Parathyroid adenoma (tissue), 2 donors: ENCODE results near the gene TMEM42.

ENCODE experiments used
- H2AFZ ChIP-seq: fragments of 300-600 bp; sonication (generic); one replicate; pipeline ENCODE4 v1.7.0; 2017; ENCODE audit warnings: antibody characterized with exemption, mild to moderate bottlenecking
- H3K27ac ChIP-seq: fragments of 300-600 bp; sonication (generic); one replicate; pipeline ENCODE4 v1.7.0; 2017
- H3K27me3 ChIP-seq: fragments of 300-600 bp; sonication (generic); one replicate; pipeline ENCODE4 v1.7.0; 2017; ENCODE audit warnings: low read length; ENCODE audit not compliant: control insufficient read depth, insufficient read depth
- H3K36me3 ChIP-seq: fragments of 300-600 bp; sonication (generic); one replicate; pipeline ENCODE4 v1.7.0; 2017; ENCODE audit warnings: low read length; ENCODE audit not compliant: control insufficient read depth, insufficient read depth
- H3K4me1 ChIP-seq: fragments of 300-600 bp; sonication (generic); one replicate; pipeline ENCODE4 v1.7.0; 2017; ENCODE audit warnings: control low read depth
- H3K4me2 ChIP-seq: fragments of 300-600 bp; sonication (generic); one replicate; pipeline ENCODE4 v1.7.0; 2017; ENCODE audit warnings: low read length
- H3K4me3 ChIP-seq: fragments of 300-600 bp; sonication (generic); one replicate; pipeline ENCODE4 v1.7.0; 2017; ENCODE audit warnings: low read depth, low read length
- H3K79me2 ChIP-seq: fragments of 300-600 bp; sonication (generic); one replicate; pipeline ENCODE4 v1.7.0; 2017; ENCODE audit warnings: control low read depth
- H3K9ac ChIP-seq: fragments of 300-600 bp; sonication (generic); one replicate; pipeline ENCODE4 v1.7.0; 2017; ENCODE audit warnings: mild to moderate bottlenecking
- H3K9me3 ChIP-seq: fragments of 300-600 bp; sonication (generic); one replicate; pipeline ENCODE4 v1.7.0; 2017; ENCODE audit warnings: low read length; ENCODE audit not compliant: control insufficient read depth
- TF ChIP-seq, protein P1 (sequence below): fragments of 300-600 bp; sonication (generic); IDR thresholded peaks from one replicate; pipeline ENCODE4 v1.7.0; 2017; ENCODE audit warnings: antibody characterized with exemption, mild to moderate bottlenecking
- donor health status: primary hyperparathyroidism.

The TMEM42 gene

DNA sequence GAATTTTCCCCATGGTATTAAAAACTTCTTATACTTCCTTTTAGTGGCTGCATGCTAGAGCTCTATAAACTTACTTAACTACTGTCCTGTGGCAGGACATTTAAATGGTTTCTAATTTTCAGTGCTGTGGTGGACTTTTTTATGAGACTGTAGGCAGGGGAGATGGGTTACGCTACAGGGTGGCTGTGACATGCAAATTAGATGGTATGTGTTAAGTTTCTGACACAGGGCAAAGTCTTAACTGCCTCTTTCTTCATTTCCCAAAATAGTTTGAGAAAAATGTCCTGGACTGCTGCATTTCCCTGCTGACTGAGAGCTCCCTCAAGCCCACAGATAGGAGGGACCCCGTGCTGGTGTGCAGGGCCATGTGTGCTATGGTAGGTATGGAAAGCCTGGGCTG lies 34.7 kb downstream of the TMEM42 start:
- Histone ChIP-seq H3K27me3 (no peaks in the 10 kb centered on the region), H3K79me2 (no peaks in the 10 kb centered on the region), H3K36me3 (no peaks in the 10 kb centered on the region), H3K4me3 (no peak overlapping the region), H3K4me2 (no peak overlapping the region), H2AFZ (no peak overlapping the region), H3K27ac (no peak overlapping the region), H3K9me3 (no peaks in the 10 kb centered on the region), H3K4me1 (no peaks in the 10 kb centered on the region), H3K9ac (no peak overlapping the region)
- TF ChIP-seq, protein P1, sequence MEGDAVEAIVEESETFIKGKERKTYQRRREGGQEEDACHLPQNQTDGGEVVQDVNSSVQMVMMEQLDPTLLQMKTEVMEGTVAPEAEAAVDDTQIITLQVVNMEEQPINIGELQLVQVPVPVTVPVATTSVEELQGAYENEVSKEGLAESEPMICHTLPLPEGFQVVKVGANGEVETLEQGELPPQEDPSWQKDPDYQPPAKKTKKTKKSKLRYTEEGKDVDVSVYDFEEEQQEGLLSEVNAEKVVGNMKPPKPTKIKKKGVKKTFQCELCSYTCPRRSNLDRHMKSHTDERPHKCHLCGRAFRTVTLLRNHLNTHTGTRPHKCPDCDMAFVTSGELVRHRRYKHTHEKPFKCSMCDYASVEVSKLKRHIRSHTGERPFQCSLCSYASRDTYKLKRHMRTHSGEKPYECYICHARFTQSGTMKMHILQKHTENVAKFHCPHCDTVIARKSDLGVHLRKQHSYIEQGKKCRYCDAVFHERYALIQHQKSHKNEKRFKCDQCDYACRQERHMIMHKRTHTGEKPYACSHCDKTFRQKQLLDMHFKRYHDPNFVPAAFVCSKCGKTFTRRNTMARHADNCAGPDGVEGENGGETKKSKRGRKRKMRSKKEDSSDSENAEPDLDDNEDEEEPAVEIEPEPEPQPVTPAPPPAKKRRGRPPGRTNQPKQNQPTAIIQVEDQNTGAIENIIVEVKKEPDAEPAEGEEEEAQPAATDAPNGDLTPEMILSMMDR: no peak

DNA sequence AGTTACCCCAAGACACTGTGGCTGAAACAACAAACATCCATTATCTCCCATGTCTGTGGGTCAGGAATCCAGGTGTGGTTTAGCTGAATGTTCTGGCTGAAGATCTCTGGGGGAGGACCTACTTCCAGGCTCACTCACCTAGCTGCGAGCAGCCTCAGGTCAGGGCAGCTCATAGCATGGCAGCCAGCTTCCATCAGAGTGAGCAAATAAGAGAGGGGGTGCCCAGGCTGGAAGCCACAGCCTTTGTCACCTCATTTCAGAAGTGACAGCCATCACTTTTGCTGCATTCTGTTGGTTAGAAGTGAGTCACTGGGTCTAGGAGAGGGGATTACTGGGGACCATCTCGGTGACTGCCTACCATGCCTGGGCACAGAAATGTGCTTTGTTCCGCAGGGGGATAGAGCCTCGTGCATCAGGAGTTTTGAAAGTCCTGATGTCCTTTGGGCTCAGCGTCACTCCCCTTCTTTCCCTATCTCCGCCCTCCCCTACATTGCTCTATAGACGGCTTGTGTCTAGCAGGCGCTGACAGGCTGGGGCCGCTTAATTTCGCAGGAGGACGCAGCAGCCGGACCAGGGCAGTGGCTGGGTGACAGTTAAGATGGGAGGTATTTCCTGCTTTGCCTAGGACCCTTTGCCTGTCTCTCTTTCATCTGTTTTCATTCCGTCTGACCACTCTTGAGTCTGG lies 38.1 kb downstream of the TMEM42 start:
- Histone ChIP-seq H2AFZ (no peak overlapping the region), H3K4me3 (no peak overlapping the region), H3K4me2 (no peak overlapping the region), H3K27ac (no peak overlapping the region), H3K9me3 (no peaks in the 10 kb centered on the region), H3K27me3 (no peaks in the 10 kb centered on the region), H3K9ac (no peak overlapping the region), H3K79me2 (no peaks in the 10 kb centered on the region), H3K4me1 (no peaks in the 10 kb centered on the region), H3K36me3 (no peaks in the 10 kb centered on the region)
- TF ChIP-seq, protein P1: no peak

DNA sequence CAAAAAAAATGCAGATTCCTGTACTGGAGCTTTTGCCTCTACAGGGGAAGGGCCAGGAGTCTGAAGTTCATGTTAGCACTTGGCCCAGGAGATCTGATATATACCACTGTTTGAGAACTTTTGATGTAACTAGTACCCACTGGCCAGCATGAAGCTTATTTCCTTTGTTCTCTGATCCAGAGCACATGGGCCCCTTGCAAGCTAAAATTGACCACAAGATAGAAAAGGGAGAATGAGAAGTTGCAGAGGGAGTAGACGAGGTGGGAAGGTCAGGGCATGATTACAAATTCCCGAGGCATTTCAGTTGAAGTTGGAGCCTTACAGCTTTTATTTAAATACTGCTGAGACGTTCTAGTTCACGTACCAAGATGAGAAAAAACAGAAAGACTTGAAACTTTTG lies 40.9 kb downstream of the TMEM42 start:
- Histone ChIP-seq H3K79me2 (no peaks in the 10 kb centered on the region), H3K4me1 (no peaks in the 10 kb centered on the region), H3K4me3 (no peak overlapping the region), H3K27ac (no peak overlapping the region), H3K27me3 (no peaks in the 10 kb centered on the region), H2AFZ (no peak overlapping the region), H3K9me3 (no peaks in the 10 kb centered on the region), H3K4me2 (no peak overlapping the region), H3K9ac (no peak overlapping the region), H3K36me3 (no peaks in the 10 kb centered on the region)
- TF ChIP-seq, protein P1: no peak

DNA sequence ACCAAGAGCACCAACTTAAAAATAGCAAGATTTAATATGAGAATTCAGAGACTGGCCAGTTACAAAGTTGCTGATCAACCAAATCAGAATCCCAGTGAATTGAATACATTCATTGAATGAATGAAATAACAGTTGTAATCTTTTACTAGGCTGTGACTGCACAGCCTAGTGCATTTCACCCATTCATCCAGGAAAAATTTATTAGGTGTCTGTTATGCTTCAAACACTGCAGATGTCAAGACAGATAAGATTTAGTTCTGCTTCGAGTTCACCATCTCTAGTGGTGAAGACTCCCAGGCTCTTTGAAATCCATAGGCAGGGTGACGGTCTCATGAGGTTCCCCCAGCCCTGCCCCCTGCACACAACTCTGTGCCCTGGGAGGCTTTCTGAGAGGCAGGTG lies 41.6 kb downstream of the TMEM42 start:
- no peaks in the 10 kb centered on the region for H3K9me3 ChIP-seq
- no peak overlapping the region for H3K9ac ChIP-seq
- TF ChIP-seq, protein P1: no peak
- no peaks in the 10 kb centered on the region for H3K79me2 ChIP-seq
- no peak overlapping the region for H2AFZ ChIP-seq
- H3K4me2 ChIP-seq: no peak overlapping the region
- H3K27ac ChIP-seq: no peak overlapping the region
- no peaks in the 10 kb centered on the region for H3K36me3 ChIP-seq
- no peaks in the 10 kb centered on the region for H3K27me3 ChIP-seq
- no peaks in the 10 kb centered on the region for H3K4me1 ChIP-seq
- H3K4me3 ChIP-seq: no peak overlapping the region

DNA sequence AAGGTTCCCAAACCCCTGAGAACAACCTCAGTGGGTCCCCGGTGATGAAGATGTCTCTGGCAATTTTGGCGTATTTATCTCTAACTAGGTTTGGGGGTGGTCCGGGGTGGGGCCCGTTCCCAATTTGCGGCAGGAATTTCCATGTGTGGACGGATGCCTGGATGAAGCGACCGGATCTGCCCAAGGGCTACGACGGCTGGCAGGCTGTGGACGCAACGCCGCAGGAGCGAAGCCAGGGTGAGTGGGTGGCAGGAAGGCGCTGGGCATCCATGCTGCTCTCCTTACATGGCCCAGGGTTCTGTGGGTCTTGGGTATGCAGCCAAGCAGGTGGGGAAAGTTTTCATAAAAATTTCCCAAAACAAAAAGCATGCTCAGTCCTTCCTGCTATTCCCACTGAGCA lies 42.0 kb downstream of the TMEM42 start:
- Histone ChIP-seq H3K27ac (no peak overlapping the region), H3K9me3 (no peaks in the 10 kb centered on the region), H3K4me3 (no peak overlapping the region), H3K9ac (no peak overlapping the region), H3K79me2 (no peaks in the 10 kb centered on the region), H3K4me1 (peaks cover 1% of the 10 kb centered on the region), H3K4me2 (no peak overlapping the region), H3K36me3 (no peaks in the 10 kb centered on the region), H2AFZ (no peak overlapping the region), H3K27me3 (no peaks in the 10 kb centered on the region)
- TF ChIP-seq, protein P1: no peak
